ENCODE measurements around the gene EIF2B4.

The EIF2B4 gene

DNA sequence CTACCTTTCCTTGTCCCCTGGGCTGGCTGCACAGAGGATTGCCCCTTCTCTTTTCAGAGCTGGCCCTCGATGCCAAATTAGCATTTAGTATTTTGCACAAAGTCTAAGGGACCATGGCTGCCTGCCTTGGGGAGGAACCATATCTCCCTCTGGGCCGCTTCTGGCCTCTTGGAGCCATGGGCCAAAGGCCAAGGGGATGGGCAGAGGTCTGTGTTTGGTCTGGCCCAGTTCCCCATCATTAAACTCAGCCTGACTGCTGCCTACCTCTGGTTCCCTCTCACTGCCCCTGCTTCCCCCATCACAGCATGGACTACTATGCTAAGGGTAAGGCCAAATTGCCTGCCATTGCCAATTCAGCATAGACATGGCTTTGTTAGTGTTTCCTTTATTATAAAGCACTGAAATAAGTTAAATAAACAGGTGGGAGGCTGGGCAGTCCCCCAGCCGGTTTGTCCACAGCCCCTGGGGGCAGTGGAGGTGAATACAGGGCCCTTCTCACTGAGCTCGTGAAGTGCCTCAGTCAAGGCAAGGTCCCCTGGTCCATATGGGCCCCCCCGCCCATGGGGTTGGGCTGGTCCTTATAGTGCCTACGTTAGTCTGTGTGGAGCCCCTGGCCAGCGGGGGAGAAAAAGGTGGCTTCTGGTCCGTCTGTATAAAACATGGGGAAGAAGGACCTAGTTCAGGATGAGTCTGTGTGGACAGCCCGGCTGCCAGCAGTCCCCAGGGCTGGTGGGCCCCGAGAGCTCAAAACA lies 6.9 kb upstream of the EIF2B4 start:
- H3K4me3 ChIP-seq (replicated peaks; ENCODE audit: low read depth, low read length), result no peak overlapping the region
- no peak for DNase-seq (ENCODE audit: extremely low read depth, low read depth)
- TF ChIP-seq, protein P1, sequence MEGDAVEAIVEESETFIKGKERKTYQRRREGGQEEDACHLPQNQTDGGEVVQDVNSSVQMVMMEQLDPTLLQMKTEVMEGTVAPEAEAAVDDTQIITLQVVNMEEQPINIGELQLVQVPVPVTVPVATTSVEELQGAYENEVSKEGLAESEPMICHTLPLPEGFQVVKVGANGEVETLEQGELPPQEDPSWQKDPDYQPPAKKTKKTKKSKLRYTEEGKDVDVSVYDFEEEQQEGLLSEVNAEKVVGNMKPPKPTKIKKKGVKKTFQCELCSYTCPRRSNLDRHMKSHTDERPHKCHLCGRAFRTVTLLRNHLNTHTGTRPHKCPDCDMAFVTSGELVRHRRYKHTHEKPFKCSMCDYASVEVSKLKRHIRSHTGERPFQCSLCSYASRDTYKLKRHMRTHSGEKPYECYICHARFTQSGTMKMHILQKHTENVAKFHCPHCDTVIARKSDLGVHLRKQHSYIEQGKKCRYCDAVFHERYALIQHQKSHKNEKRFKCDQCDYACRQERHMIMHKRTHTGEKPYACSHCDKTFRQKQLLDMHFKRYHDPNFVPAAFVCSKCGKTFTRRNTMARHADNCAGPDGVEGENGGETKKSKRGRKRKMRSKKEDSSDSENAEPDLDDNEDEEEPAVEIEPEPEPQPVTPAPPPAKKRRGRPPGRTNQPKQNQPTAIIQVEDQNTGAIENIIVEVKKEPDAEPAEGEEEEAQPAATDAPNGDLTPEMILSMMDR (IDR thresholded peaks at IDR 0.05; ENCODE audit: low read depth, low read length, missing control alignments), result no peak

DNA sequence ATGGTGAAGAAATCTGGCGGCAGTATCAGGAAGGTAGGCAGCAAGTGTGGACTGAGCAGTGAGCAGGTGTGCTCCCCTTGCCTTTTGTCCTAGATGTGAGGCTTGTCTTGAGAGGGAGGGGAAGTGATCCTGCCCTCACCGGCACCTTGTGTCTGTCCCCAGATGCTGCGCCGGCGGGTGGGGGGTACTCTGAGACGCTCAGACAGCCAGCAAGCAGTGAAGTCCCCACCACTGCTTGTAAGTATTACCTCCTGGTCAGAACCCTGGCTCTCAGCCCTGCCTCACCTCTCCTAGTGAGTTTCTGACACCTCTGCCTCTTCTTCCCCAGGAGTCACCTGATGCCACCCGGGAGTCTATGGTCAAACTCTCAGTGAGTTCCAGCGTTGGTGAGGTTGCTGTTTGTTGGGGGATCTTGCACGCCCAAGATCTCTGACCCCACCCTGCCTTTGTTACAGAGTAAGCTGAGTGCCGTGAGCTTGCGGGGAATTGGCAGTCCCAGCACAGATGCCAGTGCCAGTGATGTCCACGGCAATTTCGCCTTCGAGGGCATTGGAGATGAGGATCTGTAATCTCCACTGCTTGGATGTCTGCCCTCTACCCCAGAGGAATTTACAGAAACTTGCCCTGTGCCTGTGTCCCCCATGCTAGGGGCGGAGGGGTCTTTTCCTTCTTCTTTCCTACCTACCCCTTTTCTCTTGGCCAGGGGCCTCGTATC lies 6.2 kb upstream of the EIF2B4 start:
- no peak overlapping the region for H3K4me3 ChIP-seq (replicated peaks; ENCODE audit: low read depth, low read length)
- TF ChIP-seq, protein P1 (IDR thresholded peaks at IDR 0.05; ENCODE audit: low read depth, low read length, missing control alignments), result no peak
- DNase-seq (ENCODE audit: extremely low read depth, low read depth), result no peak

DNA sequence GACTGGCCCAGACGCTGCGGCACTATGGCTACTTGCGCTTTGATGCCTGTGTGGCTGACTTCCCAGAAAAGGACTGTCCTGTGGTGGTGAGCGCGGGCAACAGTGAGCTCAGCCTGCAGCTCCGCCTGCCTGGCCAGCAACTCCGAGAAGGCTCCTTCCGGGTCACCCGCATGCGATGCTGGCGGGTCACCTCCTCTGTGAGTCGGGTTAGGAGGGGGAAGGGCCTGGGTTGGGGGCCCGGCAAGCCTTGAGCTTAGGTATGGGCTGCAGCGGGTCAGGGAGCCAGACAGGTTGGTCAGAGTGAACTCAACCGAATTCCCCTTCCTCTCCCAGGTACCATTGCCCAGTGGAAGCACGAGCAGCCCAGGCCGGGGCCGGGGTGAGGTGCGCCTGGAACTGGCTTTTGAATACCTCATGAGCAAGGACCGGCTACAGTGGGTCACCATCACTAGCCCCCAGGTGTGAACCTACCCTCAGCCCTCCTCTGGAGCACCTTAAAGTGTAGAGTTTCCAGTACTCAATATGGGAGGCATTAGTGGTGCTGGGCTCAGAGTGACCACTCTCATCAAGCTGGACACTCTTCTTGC lies 5.5 kb upstream of the EIF2B4 start:
- DNase-seq (ENCODE audit: extremely low read depth, low read depth), result no peak
- TF ChIP-seq, protein P1 (IDR thresholded peaks at IDR 0.05; ENCODE audit: low read depth, low read length, missing control alignments), result no peak
- no peak overlapping the region for H3K4me3 ChIP-seq (replicated peaks; ENCODE audit: low read depth, low read length)

DNA sequence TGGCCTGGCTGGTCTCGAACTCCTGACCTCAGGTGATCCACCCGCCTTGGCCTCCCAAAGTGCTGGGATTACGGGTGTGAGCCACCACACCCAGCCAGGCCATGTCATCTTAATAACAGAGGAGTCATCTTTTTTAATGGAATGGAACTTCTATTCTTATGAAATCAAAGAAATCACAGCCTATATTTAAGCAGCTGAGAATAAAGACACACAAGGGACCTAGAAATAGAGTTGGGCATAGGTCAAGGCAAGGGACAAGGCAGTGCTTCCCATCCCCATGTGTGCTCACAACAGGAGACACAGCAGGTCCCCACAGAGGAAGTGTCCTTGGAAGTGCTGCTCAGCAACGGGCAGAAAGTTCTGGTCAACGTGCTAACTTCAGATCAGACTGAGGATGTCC lies 3.4 kb upstream of the EIF2B4 start:
- no peak for DNase-seq (ENCODE audit: extremely low read depth, low read depth)
- TF ChIP-seq, protein P1 (IDR thresholded peaks at IDR 0.05; ENCODE audit: low read depth, low read length, missing control alignments), result no peak
- H3K4me3 ChIP-seq (replicated peaks; ENCODE audit: low read depth, low read length), result no peak overlapping the region

DNA sequence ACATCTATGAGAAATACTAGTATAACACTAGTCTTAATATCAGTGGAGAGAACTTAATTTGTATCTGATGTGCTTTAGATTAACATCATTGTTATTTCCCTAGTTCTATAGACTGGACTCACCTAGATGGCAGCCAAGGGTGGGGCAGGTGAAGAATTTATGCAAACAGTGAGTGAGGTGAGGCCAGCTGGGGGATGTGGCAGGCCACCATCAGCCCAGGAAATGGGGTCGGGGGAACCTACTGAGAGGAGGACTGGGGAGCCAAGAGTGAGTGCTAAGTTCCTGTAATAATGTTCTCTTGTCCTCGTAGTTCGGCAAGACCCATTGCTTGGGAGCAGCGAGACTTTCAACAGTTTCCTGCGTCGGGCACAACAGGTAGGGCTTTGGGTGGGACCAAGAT lies 2.8 kb upstream of the EIF2B4 start:
- no peak for DNase-seq (ENCODE audit: extremely low read depth, low read depth)
- TF ChIP-seq, protein P1 (IDR thresholded peaks at IDR 0.05; ENCODE audit: low read depth, low read length, missing control alignments), result no peak
- no peak overlapping the region for H3K4me3 ChIP-seq (replicated peaks; ENCODE audit: low read depth, low read length)

DNA sequence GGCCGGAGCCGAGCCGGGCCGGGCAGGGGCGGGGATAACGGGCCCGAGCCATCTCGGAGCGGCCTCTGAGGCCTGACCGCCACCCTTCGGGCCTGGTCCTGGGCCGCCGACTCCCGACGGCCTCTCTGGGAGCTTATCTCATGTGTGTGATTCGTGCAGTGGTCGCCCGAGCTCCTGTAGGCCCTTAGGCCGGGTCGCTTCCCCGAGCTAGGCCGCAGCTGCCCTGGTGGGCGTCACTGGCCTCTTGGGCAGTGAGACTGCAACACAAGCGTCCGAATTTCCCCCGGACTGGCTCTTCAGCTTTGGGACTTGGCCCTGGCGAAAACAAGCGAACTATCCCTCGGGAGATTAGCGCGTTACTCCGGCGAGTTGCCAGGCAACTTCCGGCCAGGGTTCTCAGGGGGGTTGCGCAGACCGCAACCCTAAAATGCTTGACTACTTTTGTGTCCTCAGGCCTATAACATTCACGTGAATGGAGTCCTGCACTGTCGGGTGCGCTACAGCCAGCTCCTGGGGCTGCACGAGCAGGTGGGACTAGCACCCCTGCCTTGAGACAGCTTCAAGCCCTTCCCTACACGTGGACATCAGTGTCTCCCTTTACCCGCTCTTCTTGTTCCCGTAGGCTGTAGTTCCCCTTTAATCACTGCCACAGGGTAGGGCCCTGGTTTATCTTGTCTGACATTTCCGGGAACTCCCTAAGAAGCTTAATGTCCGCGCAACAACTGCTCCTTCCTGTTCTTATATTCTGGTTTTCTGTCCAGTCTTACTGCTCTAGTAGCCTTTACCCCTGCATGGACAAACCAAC lies 880 bp upstream of the EIF2B4 start:
- H3K4me3 ChIP-seq (replicated peaks; ENCODE audit: low read depth, low read length), result peak overlapping the region; percentile 92
- TF ChIP-seq, protein P1 (IDR thresholded peaks at IDR 0.05; ENCODE audit: low read depth, low read length, missing control alignments), result no peak
- no peak for DNase-seq (ENCODE audit: extremely low read depth, low read depth)
